Caco-2 (cell line): ENCODE results near the gene BAZ1B. TPM values are rescaled to one million over a fixed set of nuclear protein-coding genes. Genes with fewer than 3 reads are reported as not detected.
"Not testable (repeated sequence)": the region's sequence is repeated elsewhere in the genome, so short reads cannot be mapped to it uniquely, and the experiment has no call there.

Source experiments
- BruUV-seq: library from RNA; stranded (reverse); fragments of 400-500 nt; replicated peaks from 2 replicates; lab custom pipeline; 2021; lab: Mats Ljungman, UMichigan
- CTCF ChIA-PET: fragments of 300-600 bp; sonication (Branson Sonifier 250); formaldehyde crosslinking; loops from one replicate; lab custom pipeline; 2022; ENCODE audit warnings: antibody characterized with exemption; lab: Charles Lee
- POLR2A ChIA-PET: fragments of 300-600 bp; sonication (Branson Sonifier 250); formaldehyde crosslinking; loops from one replicate; lab custom pipeline; 2022; ENCODE audit warnings: antibody characterized with exemption; lab: Charles Lee
- DNase-seq, 2 experiments: peaks; one replicate each; pipeline versions ENCODE4 v3.0.0 to v3.0.0-alpha.2; 2020 to 2022
- H3K27me3 ChIP-seq: replicated peaks from 2 replicates; pipeline ENCODE4 v1.6.0; 2011; ENCODE audit warnings: low read length; ENCODE audit not compliant: control insufficient read depth, insufficient read depth
- H3K36me3 ChIP-seq: 2 replicates; pipeline ENCODE4 v1.5.1; 2011; ENCODE audit warnings: low read length; ENCODE audit not compliant: control insufficient read depth, insufficient read depth
- H3K4me1 ChIP-seq: fragments of 250-450 bp; sonication (Bioruptor Pico); 2 replicates; pipeline ENCODE4 v1.5.1; 2020; ENCODE audit warnings: mild to moderate bottlenecking
- H3K4me3 ChIP-seq: 2 replicates; pipeline ENCODE4 v1.5.1; 2011; ENCODE audit warnings: low read depth, mild to moderate bottlenecking, control low read depth, low read length
- H3K9me3 ChIP-seq: fragments of 250-450 bp; sonication (Bioruptor Pico); 2 replicates; pipeline ENCODE4 v1.5.1; 2020; ENCODE audit warnings: mild to moderate bottlenecking, moderate library complexity
- H3K27ac Mint-ChIP-seq: one replicate; pipeline ENCODE4 v1.8.0; 2022; ENCODE audit warnings: mixed read lengths; ENCODE audit not compliant: unreplicated experiment
- H3K27me3 Mint-ChIP-seq: one replicate; pipeline ENCODE4 v1.8.0; 2022; ENCODE audit warnings: mixed read lengths; ENCODE audit not compliant: insufficient read depth, unreplicated experiment
- H3K36me3 Mint-ChIP-seq: one replicate; pipeline ENCODE4 v1.8.0; 2022; ENCODE audit warnings: mild to moderate bottlenecking, mixed read lengths; ENCODE audit not compliant: insufficient read depth, unreplicated experiment
- H3K4me1 Mint-ChIP-seq: one replicate; pipeline ENCODE4 v1.8.0; 2022; ENCODE audit warnings: low read depth, mixed read lengths; ENCODE audit not compliant: unreplicated experiment
- H3K4me3 Mint-ChIP-seq: one replicate; pipeline ENCODE4 v1.8.0; 2022; ENCODE audit warnings: mild to moderate bottlenecking, moderate library complexity, mixed read lengths; ENCODE audit not compliant: unreplicated experiment
- H3K9me3 Mint-ChIP-seq: one replicate; pipeline ENCODE4 v1.8.0; 2022; ENCODE audit warnings: mixed read lengths; ENCODE audit not compliant: unreplicated experiment
- CTCF ChIP-seq, 2 experiments: fragments of 200-600 bp in 1 of 2; IDR thresholded peaks; 1 replicate in 1 of 2; 2 replicates in 1 of 2; pipeline versions ENCODE4 v1.5.1 to v1.8.0; 2011 to 2022; ENCODE audit warnings: antibody characterized with exemption in 1 of 2, control low read depth in 1 of 2, inconsistent platforms in 1 of 2, low read depth in 1 of 2, low read length in 1 of 2, mild to moderate bottlenecking in 1 of 2, moderate library complexity in 1 of 2; ENCODE audit not compliant: insufficient read depth in 1 of 2, severe bottlenecking in 1 of 2, unreplicated experiment in 1 of 2
- intact Hi-C: fragments of 100-400 bp; cut with micrococcal nuclease; formaldehyde crosslinking; loops from one replicate; pipeline ENCODE4 v1.10.0; 2022; ENCODE audit not compliant: unreplicated experiment
- total RNA-seq: library from RNA; stranded (reverse); gene quantifications from 2 replicates; pipeline ENCODE4 v1.2.3, GENCODE V29; 2022

Gene BAZ1B
- total RNA-seq, 1 experiment from 2014 or later: 85.7 TPM

- H3K27me3 ChIP-seq: no peaks in the 10 kb centered on the region
- CTCF ChIA-PET: no interaction called here
- H3K4me1 ChIP-seq: no peaks in the 10 kb centered on the region
- DNase-seq: no peak
- no TSS peak for BruUV-seq
- POLR2A ChIA-PET: no interaction called here
- Mint-ChIP-seq H3K27ac (no peak overlapping the region), H3K4me3 (no peak overlapping the region), H3K27me3 (no peaks in the 10 kb centered on the region), H3K4me1 (no peaks in the 10 kb centered on the region), H3K9me3 (no peaks in the 10 kb centered on the region), H3K36me3 (peaks cover 92% of the 10 kb centered on the region)
- TF ChIP-seq CTCF (IDR thresholded peaks at IDR 0.05; ENCODE audit: insufficient read depth in 1 of 2, low read depth in 1 of 2, low read length in 1 of 2, severe bottlenecking in 1 of 2, unreplicated experiment in 1 of 2): no peak
- H3K4me3 ChIP-seq: no peak overlapping the region
- no peaks in the 10 kb centered on the region; the same call in 1 of the 2 replicates for H3K36me3 ChIP-seq
- H3K9me3 ChIP-seq: no peaks in the 10 kb centered on the region
- intact Hi-C loops: no loop called here
Measured at GRCh38 chr7:73487486-73487885, 34.6 kb downstream of the BAZ1B start.

GRCh38 chr7:73483171-73483570 lies 38.9 kb downstream of the BAZ1B start:
- H3K36me3 Mint-ChIP-seq: peaks cover 86% of the 10 kb centered on the region
- Histone ChIP-seq H3K9me3 (no peaks in the 10 kb centered on the region), H3K4me1 (no peaks in the 10 kb centered on the region), H3K36me3 (no peaks in the 10 kb centered on the region; the same call in 1 of the 2 replicates), H3K4me3 (no peak overlapping the region), H3K27me3 (no peaks in the 10 kb centered on the region)
- H3K27me3 Mint-ChIP-seq: no peaks in the 10 kb centered on the region
- no peaks in the 10 kb centered on the region for H3K9me3 Mint-ChIP-seq
- TF ChIP-seq CTCF (IDR thresholded peaks at IDR 0.05; ENCODE audit: insufficient read depth in 1 of 2, low read depth in 1 of 2, low read length in 1 of 2, severe bottlenecking in 1 of 2, unreplicated experiment in 1 of 2): no peak
- no TSS peak for BruUV-seq
- H3K27ac Mint-ChIP-seq: no peak overlapping the region
- H3K4me1 Mint-ChIP-seq: no peaks in the 10 kb centered on the region
- DNase-seq: no peak
- ChIA-PET POLR2A (no interaction called here), CTCF (no interaction called here)
- intact Hi-C loops: no loop called here
- no peak overlapping the region for H3K4me3 Mint-ChIP-seq

GRCh38 chr7:73482746-73483145 lies 39.3 kb downstream of the BAZ1B start:
- no peaks in the 10 kb centered on the region for H3K4me1 ChIP-seq
- Mint-ChIP-seq H3K27ac (no peak overlapping the region), H3K9me3 (no peaks in the 10 kb centered on the region), H3K4me3 (no peak overlapping the region), H3K4me1 (no peaks in the 10 kb centered on the region), H3K27me3 (no peaks in the 10 kb centered on the region), H3K36me3 (peaks cover 86% of the 10 kb centered on the region)
- TF ChIP-seq CTCF (IDR thresholded peaks at IDR 0.05; ENCODE audit: insufficient read depth in 1 of 2, low read depth in 1 of 2, low read length in 1 of 2, severe bottlenecking in 1 of 2, unreplicated experiment in 1 of 2): no peak
- no peak overlapping the region for H3K4me3 ChIP-seq
- ChIA-PET POLR2A (no interaction called here), CTCF (no interaction called here)
- no peak for DNase-seq
- peaks cover 2% of the 10 kb centered on the region for H3K36me3 ChIP-seq
- H3K9me3 ChIP-seq: no peaks in the 10 kb centered on the region
- intact Hi-C loops: no loop called here
- no peaks in the 10 kb centered on the region for H3K27me3 ChIP-seq
- no TSS peak for BruUV-seq

- intact Hi-C loops, H3K4me1 Mint-ChIP-seq, BruUV-seq, CTCF ChIA-PET, H3K9me3 ChIP-seq, H3K27ac Mint-ChIP-seq, H3K4me3 ChIP-seq, H3K4me1 ChIP-seq, H3K9me3 Mint-ChIP-seq, H3K36me3 ChIP-seq, H3K27me3 Mint-ChIP-seq, DNase-seq, H3K4me3 Mint-ChIP-seq, POLR2A ChIA-PET, H3K27me3 ChIP-seq: not testable (repeated sequence)
- H3K36me3 Mint-ChIP-seq: peaks cover 86% of the 10 kb centered on the region
Measured at GRCh38 chr7:73481521-73481920, 40.6 kb downstream of the BAZ1B start.
